ENCODE results near the gene IL1RN.

The IL1RN gene

GRCh38 chr2:113155331-113155730 is 27.9 kb downstream of the IL1RN start:
- no peak for DNase-seq (ENCODE audit: extremely low read depth in 1 of 2, low read depth in 1 of 2)

GRCh38 chr2:113156278-113157117 is 29.1 kb downstream of the IL1RN start:
- no peak for DNase-seq (ENCODE audit: extremely low read depth in 1 of 2, low read depth in 1 of 2)

GRCh38 chr2:113157118-113157896 is 29.9 kb downstream of the IL1RN start:
- DNase-seq (ENCODE audit: extremely low read depth in 1 of 2, low read depth in 1 of 2): no peak

- no peak for DNase-seq (ENCODE audit: extremely low read depth in 1 of 2, low read depth in 1 of 2)
Observed at GRCh38 chr2:113157897-113158753, 30.7 kb downstream of the IL1RN start.

GRCh38 chr2:113158884-113159553 is 31.6 kb downstream of the IL1RN start:
- no peak for DNase-seq (ENCODE audit: extremely low read depth in 1 of 2, low read depth in 1 of 2)

GRCh38 chr2:113160248-113160647 is 32.9 kb downstream of the IL1RN start:
- DNase-seq (ENCODE audit: extremely low read depth in 1 of 2, low read depth in 1 of 2): no peak

GRCh38 chr2:113160962-113161361 is 33.6 kb downstream of the IL1RN start:
- DNase-seq (ENCODE audit: extremely low read depth in 1 of 2, low read depth in 1 of 2): no peak

- no peak for DNase-seq (ENCODE audit: extremely low read depth in 1 of 2, low read depth in 1 of 2)
Observed at GRCh38 chr2:113162173-113162572, 34.8 kb downstream of the IL1RN start.

GRCh38 chr2:113162869-113163268 is 35.5 kb downstream of the IL1RN start:
- DNase-seq (ENCODE audit: extremely low read depth in 1 of 2, low read depth in 1 of 2): no peak

GRCh38 chr2:113164215-113164929 is 37.0 kb downstream of the IL1RN start:
- DNase-seq (ENCODE audit: extremely low read depth in 1 of 2, low read depth in 1 of 2): no peak

- DNase-seq (ENCODE audit: extremely low read depth in 1 of 2, low read depth in 1 of 2): no peak
Observed at GRCh38 chr2:113164930-113165585, 37.7 kb downstream of the IL1RN start.

GRCh38 chr2:113166187-113166645 is 38.8 kb downstream of the IL1RN start:
- no peak for DNase-seq (ENCODE audit: extremely low read depth in 1 of 2, low read depth in 1 of 2)

GRCh38 chr2:113167115-113167932 is 39.9 kb downstream of the IL1RN start:
- no peak for DNase-seq (ENCODE audit: extremely low read depth in 1 of 2, low read depth in 1 of 2)

GRCh38 chr2:113167962-113168340 is 40.6 kb downstream of the IL1RN start:
- no peak for DNase-seq (ENCODE audit: extremely low read depth in 1 of 2, low read depth in 1 of 2)

GRCh38 chr2:113169002-113169530 is 41.7 kb downstream of the IL1RN start:
- no peak for DNase-seq (ENCODE audit: extremely low read depth in 1 of 2, low read depth in 1 of 2)

GRCh38 chr2:113169586-113169985 is 42.2 kb downstream of the IL1RN start:
- no peak for DNase-seq (ENCODE audit: extremely low read depth in 1 of 2, low read depth in 1 of 2)

- DNase-seq (ENCODE audit: extremely low read depth in 1 of 2, low read depth in 1 of 2): no peak
Observed at GRCh38 chr2:113171334-113172075, 44.1 kb downstream of the IL1RN start.

All from stimulated activated CD8-positive, alpha-beta memory T cell treated with anti-CD3 and anti-CD28 coated beads, Interleukin-7, amount 100 ng/mL, for 48 hours (primary cell).